Stimulated activated CD4-positive, alpha-beta T cell treated with anti-CD3 and anti-CD28 coated beads, Interleukin-12 subunit alpha, Interleukin-12 subunit beta, amount 100 ng/mL, for 4 hours (primary cell): ENCODE measurements around the gene AGMO.

ENCODE experiments used
- DNase-seq: peaks from one replicate; pipeline ENCODE4 v3.0.0-alpha.2; 2020

The AGMO gene

DNA sequence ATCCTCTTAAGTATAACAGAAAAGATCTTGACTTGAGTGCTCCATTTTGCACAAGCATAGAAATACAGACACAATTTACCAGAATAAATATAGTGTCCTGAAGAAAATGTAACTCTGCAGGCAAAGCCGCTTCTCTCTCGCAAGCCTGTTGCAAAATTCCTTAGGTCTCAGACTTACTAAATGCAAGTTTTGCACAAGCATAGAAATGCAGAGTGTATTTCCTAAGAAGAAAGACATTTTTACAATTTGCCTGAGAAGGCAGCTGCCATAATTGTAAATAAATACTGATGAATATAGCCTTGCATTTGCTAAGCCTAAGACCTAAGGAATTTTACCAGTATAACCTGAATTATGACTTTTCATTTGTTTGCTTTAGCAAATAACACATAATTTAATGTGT is 67.1 kb downstream of the AGMO start:
- DNase-seq = no peak

DNA sequence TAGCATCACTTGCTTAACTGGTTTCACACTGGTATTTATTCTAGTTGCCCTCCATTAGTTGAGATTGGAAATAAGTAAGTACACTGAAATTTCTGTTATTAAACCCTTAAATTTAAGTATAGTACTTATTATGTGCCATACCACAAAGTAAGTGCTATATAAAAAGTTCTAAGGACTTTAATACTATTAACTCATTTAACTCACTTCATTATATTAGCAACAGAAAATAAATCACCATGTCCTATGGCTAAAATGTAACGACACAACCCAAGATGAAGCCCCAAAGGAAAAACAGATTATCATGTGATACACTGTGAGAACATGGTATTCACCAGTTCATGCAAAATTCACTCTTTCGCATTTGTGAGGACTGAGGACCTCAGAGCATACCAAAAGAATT is 70.5 kb downstream of the AGMO start:
- no peak for DNase-seq

DNA sequence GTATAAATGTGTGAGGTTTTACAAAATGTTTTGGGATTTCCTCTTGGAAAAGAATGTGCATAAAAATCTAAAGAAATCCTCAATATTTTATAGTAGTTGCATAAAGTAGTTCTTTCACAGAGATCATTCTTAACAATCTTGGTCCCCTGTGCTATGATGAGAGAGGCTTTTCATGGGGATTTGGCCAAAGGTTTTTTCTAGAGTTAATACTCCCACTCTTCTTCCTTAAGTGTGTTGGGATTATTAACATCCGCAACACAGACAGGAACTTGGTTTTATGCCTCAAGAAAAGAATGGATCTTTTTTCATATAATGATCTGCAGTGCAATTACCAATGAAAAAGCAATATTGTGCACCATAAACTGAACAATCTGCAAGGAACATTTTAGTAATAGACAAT is 71.5 kb downstream of the AGMO start:
- DNase-seq = no peak

DNA sequence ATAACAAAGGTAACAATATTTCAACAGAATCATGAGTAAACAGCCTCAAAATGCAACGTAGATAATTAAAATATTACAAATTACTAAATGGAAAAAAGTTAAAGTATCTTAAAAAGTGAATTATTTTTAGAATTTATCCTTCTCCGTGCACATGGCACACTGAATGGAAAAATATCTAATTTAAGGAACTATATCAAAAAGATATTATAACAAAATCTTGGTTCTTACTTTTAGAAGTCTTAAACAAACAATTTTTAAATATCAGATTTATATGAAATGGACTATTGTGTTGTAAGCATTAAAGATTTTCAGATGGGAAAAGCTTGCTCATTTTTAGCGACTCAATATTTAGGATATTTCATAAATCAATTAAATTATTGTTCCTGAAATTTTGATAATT is 72.0 kb downstream of the AGMO start:
- no peak for DNase-seq

DNA sequence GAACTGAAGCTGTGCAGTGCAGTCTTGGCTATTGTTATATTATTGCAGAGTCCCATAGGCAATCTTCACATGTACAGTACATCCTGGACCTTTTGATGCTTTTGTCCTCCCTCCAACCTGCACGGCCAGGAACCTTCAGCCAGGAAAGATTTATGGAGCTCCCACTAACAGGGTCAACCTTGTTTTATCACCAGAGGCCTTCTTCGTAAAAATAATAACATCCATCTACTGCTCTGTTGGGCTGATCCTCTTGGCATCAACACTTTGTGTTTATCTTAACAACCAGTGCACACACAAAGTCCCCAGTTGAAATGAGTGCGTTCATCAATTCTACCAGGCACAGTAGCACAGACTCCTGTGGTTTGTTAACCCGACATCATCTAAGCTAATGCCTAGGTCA is 72.4 kb downstream of the AGMO start:
- DNase-seq = no peak

DNA sequence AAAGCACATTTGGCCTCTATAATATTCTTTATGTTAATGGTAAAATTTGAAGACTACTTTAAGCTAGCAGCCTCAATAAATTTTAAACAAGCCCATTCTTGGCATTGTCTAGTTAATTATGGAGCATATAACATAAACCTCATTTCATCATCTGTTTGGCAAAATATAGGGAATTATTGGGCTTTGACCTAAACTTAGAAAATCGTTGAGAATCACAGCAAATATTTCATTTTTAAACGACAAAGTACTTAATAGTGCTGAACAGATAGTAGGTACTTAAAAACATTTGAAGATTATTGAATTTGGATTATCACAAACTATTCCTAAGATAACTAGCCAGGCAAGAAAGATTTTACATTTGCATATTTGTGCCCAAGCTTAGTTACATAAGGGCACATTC is 73.4 kb downstream of the AGMO start:
- DNase-seq = no peak

DNA sequence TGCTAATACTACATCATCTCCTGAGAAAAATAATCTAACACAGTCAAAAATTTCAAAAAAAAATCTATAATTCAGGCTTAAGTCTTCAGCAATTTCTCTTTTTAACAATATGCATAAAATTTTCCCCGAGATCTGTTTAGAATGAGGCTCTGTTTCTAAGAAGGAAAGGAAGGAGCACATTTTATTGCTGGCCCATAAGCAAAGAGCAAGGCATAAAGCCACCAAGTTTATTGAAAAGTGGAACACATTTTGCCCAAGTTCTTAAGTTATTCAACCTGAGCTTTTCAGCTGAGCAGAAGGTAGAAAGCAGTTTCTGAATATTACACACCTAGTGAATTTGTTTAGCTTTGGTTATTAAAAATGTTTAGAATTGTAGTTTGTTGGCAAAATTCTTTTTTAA is 73.9 kb downstream of the AGMO start:
- DNase-seq = no peak

DNA sequence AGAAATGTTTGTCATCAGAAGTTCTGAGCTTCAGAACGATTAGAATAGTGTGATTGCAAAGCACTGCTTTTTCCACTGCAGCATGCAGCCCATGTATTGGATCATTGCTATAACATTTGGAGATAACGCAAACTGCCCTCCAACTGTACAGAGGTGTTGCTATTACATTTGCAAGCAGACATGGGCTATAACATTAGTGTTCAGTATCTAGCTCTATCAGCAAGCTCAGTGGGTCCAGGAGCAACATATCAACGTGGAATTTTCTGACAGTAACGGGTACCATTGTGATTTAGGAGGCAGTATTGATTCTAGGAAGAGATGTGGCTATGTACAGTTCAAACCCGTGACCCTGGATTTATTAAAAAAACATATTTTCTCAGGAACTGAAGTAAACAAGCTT is 75.8 kb downstream of the AGMO start:
- no peak for DNase-seq

DNA sequence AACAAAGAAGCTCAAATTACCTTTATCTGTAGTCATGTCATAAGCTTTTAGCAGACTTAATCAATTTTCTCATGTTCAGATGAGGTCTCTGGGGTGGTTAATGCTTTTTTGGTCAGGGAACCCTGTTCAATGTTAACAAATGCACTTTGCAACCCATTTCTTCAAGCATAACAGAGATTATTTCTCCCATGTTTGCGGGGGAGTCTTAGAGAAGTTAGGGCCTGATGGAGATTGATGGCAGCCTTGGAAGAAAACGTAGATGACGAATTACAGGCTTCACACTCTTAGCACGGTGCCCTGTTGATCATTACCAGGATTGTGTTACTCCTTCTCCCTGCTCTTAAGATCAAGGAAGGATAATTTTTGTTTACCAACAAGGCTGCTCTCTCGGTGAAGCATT is 76.4 kb downstream of the AGMO start:
- DNase-seq = no peak

DNA sequence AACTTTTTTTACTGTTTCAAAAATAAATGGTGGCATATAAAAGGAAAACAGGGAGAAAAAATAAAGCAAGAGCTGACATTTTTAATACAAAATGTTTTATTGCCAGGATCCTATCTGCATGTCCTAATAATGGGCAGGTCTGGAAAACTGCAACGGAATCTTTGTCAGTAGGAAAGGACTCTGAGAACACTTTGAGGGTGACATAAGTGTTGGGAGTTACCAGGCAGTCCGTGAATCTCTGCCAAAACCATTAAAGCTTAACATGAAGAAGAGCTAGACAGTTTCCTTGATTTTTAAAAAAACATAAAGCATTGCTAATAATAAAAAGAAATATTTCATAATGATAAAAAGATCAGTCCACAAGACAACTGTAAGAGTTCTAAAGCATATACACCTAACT is 80.7 kb downstream of the AGMO start:
- DNase-seq = no peak

DNA sequence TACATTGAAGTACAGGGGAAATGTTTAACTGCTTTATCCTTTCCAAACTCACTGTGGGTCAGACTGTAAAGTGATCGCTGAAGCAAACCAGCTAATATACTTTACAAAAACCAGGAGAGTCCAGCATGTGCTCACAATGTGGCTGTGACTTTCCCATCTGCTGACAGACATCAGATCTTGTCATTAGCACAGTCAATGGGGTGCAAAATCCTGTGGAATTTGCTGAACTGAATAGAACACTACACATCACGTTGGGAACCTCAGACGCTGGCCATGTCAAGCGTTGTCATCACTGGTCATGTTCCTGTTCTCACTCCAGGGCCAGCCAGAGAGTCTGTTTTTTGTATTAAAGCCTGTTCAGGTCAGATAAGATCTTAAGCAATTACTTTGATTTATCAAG is 83.4 kb downstream of the AGMO start:
- DNase-seq = no peak

DNA sequence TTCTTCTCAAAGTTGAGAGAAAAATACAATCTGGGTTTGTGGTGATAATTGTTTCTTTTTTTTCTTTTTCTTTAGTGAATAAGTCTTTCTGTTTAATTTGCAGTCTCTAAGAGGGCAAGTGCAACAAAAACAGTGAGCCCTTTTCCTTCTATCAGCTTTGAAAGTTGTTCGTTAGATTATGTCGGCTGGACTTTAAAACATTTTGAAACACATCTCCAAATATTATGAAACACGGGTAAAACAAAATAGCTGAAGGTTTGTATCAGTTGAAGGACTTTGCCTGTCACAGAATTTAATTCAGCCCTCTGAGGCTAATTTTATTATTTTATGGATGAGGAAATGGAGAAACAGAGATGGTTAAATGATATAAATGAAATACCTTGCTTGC is 85.3 kb downstream of the AGMO start:
- no peak for DNase-seq

DNA sequence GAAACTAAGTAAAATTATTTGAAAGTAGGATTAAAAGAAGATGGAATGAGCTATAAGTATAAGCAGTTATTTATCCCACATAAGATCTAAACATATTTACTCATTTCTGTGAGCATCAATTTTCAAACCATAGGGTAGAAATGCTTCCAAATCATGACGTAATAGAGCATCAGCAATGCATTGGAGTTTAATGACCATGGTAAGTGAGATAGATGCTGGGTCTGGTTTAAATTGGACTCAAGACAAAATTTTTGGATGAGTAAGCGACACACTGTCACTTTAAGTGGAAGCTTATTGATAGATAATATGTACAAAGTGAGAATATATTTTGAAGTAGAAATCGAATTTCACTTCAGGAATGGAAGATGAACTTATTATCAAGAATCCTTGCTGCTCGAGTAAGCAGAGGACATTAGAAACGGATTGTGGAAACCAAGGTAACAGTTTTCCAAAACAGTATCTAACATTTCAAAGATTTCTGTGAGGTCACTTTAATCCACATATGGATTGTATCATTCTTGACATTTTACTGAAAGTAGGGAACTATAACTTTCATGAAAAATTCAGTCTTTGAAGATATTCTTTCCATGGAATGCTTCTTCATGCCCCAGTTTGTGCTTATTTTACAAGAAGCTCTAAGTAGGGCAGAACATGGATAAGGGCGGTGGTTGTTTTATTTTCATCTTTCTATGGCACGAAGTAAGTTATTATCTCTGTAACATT is 85.8 kb downstream of the AGMO start:
- DNase-seq = no peak

DNA sequence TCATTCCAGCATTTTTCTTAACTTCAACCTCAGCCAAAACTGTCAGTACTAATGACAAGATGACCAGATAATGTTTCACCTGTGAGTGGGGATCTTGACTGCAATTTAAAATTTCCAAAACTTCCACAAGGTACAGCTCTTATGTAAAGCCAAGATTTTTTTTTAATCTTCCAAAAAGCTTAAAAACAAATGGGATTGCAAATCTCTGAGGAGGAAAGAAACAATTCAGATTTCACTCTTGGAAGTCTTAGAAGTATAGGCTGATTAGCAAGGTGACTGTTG is 90.2 kb downstream of the AGMO start:
- DNase-seq = no peak

DNA sequence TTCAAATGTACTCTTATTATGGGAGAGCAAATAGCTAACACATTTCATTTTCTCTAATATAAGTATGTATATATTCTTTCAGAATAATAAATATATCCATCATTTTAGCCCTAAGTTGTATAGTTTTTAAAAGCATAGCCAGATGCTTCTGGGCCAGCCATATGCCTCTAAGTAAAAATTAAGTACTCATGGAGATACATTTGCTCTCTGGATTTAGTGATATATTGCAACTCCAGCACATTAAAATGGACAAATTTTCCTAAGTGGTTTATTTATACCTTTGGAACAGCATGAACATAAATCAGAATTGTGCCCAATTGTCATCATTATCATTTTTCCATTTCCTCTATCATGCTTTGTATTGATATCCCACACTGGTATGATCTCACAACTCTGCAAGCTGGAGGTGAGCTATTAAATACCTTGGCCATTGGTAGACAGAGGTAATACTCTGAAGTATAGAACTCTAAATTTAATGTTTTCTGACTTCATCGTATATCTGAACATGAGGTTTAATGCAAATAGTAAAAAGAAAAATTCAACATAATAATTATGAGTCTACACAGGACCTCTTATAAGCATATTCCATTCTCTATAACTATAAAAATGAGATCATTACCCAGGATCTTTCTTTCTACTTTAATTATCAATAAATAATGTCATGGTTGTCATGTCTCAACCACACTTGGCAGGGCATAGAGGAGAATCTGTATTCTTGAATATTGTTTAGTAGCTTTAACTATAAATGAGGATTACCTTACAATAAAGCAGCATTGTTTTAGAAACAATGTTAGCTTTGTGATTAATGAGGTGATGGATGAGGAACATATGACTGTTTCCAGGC is 90.8 kb downstream of the AGMO start:
- no peak for DNase-seq

DNA sequence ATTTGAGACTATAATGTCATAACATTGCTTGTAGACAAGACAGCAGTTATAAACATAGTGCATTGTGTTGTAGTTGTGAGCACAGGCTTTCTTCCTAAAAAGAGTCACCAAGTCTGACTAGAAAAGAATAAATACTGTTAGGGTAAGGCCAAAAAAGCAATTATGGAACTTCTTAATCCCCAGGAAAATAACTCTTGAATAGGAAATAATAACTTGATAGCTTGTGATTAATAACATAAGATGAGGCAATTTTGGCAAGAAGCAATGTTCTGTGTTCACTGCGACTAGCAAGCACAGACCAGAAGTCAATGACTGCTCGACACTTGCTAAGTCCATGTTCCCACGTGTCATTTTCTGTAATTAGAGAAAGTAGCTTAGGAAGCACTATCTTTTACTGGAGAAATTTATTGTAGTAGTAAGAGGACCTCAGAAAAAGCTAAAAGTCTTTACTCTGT is 97.1 kb downstream of the AGMO start:
- no peak for DNase-seq

DNA sequence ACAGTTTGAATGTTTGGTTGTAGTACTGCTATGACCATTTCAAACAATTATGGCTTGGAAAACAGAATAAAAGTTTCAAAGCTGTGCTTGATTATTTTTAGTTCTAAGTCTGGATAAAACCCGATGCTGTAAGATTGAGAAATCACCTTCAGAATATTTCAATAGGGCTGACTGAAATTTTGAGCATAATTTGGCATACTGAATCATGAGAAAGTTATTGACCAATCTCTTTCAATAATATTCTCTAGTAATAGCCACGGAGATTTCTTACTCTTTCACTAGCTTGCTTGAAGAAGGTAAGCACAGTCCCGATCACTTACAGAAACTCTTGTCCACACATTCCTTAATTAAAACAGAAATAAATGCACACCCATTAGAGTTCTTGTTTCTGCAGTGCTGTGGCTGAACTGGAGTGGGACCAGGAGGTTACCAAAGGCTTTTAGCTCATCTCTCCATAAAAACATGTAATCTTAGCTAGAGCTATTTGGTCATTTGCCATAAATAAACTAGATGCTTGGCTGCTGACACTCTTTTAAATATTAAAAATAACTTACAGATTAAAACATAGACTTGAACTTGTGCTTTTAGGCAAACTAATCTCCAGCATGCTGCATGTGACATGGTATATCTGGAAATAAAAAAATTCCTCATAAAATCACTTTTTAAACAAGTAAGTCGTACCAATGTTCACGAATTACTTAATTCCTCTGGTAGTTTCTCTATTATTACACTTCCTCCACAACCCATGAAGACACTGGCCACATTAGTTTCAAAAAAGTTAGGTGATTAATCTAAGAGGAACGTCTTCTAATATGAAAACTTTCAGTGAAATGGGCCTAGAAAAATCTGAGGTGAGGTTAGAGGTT is 97.8 kb downstream of the AGMO start:
- DNase-seq = no peak

DNA sequence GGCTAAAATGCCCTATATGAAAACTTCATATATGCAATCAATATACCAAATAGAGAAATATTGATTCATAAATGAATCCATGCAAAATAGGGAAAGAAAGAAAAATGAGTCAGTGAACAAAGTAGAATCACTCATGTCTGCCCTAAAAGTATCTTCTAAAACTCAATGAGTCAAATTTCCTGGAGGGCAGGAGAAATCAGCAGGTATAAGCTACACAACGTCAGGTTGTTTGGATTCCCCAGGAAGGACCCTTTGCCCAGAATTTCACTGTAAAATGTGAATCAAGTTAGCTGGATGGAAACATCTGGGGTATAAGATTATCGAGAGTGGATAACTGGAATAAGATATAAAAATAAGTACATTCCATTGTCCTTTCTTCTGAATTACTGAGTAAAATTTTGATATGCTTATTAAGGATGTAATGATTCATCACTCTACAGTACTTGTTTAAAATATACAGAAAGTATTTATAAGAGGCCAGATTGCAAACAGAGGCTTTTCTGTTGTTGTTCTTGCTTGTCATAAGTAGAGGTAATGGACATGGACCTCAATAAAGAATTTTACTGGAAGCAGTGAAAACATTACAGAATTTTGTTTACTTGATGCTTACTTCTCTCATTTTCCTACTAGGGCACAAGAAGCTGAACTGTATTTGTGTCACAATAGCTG is 99.0 kb downstream of the AGMO start:
- DNase-seq = no peak

DNA sequence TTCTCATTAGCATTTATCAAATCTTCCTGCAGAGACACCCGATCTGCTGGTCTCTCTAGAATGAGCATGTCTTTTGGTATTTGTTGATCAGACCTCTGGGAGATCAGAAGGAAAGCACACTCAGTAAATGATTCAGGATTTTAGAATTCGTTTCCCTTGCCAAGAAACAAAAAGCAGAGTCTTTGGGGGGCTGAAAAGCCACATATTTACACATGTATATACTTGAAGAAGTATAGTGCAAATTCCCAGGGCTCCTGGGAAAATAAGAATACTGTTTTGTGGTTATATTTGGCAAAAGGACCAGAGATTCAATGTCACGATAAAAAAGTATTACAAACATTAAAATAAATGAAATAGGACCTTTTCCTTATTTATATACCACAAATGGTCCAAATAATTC is 100.2 kb downstream of the AGMO start:
- no peak for DNase-seq

DNA sequence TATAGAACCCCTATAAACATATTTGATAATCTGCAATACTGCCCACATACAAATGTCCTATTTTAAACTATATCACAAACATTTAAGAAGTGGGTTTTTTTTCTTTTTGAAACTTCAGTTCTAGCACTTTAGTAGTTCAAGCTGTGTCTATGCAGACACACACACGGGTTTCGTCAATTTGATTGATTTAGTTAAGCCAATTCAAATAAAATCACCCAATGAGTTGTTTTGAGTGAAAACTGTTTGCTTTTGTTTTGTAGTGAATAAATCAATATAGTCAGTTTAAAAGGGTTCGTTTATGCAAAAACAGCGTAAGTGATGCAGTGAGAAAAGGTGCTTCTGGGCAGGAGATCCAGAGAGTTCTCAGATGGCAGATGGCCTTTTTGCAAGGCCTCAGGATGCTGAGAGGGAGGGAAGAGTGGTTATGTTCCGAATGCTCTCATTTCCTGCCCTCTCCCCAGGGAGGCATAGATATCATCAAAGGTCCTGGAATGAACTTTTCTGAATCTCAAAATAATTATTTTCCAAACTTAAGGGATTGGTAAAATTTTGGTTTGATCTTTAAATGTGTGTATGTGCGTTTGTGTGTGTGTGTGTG is 102.7 kb downstream of the AGMO start:
- DNase-seq = no peak

DNA sequence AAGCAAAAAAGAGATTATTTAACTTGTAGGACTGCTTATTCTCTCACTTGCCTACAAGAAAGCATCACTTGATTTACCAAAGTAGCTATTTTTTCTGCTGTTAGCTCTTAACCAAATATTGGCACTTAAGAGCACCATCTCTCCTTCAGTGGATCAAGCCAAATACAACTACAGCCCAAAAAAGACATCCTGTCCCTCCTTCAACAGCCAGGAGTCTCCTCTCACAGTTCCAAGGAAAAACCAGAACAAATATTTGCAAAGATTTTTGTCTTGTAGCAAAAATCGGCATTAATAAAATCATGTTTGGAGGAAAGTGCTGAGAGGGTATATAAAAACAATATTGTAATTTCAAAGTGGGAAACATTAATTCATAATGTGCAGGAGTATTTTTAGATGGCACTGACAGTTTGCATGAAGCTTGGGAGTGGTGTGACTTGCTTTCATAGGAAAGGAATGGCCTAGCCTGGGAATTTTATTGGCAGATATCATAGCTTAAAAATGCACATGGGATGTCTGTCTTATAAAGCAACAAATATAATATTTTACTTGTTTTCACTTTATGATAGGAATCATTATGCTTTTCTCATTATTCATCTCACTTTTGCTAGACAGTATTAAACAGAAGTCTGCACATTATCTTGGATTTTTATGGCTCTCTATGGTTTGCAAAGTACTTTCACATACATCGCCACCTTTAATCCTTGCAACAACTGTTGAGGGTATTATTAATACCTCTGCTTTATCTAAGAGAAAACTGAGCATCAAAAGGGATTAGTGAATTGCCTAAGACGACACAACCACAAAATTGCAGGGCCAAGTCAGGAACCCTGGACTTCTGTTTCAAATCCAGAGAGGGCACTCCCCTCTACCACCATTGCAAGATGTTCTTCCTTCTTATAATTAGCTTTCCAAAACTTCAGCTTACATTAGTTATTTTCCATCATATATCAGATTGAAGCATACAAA is 103.5 kb downstream of the AGMO start:
- DNase-seq = no peak

DNA sequence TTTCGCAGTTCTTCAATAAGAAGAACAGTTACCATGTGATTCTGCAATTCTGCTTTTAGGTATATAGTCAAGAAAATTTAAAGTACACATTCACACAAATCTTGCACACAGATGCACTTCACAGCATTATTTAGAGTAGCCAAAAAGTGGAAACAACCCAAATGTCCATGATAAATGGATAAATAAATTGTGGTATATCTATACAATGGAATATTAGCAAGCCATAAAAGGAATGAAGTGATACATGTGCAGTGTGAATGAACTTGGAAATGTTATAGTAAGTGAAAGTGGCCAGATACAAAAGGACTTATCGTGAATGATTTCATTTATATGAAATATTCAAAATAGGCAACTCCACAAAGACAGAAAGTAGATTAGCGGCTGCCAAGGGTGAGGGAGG is 109.1 kb downstream of the AGMO start:
- no peak for DNase-seq
